Erythroblast (primary cell): ENCODE data around the gene WDR7.

Experiments
- GATA1 ChIP-seq: IDR thresholded peaks from 2 replicates; pipeline ENCODE4 v1.6.1; 2011; ENCODE audit warnings: low read depth, mild to moderate bottlenecking, control low read depth, low read length, moderate library complexity
- POLR2A ChIP-seq: IDR thresholded peaks from 2 replicates; pipeline ENCODE4 v1.6.1; 2011; ENCODE audit warnings: mild to moderate bottlenecking, low read length

- TF ChIP-seq POLR2A (no peak), GATA1 (no peak)
These were observed 202.8 kb downstream of the WDR7 start for GRCh38 chr18:56853961-56854360.
